GM19455 (cell line): ENCODE measurements around the gene WNT10A.

Source experiments
- ATAC-seq: cut with Tn5 transposase; IDR thresholded peaks from one replicate; pipeline ENCODE4 v1.9.1; 2021; ENCODE audit not compliant: unreplicated experiment

The WNT10A gene

DNA sequence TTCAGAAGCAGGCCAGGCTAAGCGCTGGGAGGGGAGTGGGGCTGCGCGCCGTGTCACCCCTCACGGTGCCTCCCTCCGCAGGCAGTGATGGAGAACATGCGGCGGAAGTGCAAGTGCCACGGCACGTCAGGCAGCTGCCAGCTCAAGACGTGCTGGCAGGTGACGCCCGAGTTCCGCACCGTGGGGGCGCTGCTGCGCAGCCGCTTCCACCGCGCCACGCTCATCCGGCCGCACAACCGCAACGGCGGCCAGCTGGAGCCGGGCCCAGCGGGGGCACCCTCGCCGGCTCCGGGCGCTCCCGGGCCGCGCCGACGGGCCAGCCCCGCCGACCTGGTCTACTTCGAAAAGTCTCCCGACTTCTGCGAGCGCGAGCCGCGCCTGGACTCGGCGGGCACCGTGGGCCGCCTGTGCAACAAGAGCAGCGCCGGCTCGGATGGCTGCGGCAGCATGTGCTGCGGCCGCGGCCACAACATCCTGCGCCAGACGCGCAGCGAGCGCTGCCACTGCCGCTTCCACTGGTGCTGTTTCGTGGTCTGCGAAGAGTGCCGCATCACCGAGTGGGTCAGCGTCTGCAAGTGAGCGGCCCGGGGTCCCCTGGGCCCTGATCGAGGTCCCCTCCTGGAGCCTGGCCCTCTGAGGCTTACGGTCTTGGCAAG is 12.2 kb downstream of the WNT10A start:
- ATAC-seq = peak; percentile 41

DNA sequence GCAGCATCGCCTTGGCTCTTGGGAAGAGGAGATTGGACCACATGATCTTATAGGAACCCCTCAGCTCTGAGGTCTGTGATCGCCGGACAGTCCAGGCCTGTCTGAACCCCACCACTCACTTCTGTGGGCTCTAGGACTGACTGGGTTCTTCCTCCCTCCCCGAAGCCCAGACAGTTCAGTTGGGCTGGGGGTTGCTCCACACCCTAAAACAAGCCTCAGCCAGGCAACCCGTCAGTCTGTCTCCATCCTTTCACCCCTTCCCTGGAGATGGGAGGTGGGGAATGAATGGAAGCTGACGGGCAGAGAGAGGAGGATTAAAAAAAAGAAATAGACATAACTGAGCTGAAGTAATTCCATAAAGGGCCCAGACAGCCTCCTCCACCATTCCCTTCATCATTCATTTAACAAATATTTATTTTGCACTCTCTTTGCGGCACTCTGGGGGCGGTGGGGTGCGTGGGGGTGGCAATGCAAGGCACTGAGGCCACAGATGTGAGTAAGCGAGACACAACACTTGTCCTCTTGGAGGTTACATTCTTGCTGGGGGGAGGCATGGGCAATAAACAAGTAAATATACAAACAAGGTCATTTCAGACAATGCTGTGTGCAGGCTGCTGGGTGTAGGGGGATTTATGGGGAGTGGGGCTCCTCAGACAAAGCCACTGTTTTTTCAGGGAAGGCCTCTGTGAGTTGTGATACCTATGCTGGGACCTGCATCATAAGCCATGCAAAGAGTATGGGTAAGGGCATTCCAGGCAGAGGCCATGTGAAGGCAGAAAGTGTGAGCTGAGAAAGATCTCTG is 12.9 kb downstream of the WNT10A start:
- no peak for ATAC-seq

DNA sequence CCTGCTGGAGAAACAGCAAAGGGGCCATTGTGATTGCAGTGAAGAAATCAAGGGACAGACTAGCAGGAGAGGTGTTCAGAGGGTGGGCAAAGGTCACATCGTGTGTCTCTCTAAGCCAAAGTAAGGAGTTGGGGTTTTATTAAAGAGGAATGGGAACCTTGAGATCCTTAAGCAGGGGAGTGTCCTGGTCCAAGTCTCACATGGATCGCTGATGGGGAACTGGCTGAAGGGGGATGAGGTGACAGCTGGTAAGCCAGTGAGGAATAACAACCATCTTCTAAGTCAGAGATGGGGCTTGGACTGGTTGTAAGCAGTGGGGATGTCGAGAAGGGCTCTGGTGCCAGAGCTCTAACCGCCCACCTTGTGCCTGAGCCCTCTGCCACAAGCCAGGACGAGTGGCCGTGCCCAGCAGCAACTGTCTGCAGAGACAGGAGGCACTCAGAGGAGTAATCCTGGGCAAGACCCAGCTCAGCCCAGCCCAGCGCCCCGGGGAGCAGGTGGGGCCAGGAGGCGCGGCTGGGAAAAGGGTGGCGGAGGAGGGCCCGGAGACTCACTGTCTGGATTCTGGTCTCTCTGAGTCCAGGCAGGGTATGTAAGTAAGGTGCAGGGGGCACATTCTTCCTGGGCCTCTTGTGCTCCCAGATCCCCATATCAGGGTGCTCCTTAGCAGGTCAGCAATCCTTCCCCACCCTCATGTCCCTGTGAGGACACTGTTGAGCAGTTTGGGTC is 13.7 kb downstream of the WNT10A start:
- ATAC-seq = no peak

DNA sequence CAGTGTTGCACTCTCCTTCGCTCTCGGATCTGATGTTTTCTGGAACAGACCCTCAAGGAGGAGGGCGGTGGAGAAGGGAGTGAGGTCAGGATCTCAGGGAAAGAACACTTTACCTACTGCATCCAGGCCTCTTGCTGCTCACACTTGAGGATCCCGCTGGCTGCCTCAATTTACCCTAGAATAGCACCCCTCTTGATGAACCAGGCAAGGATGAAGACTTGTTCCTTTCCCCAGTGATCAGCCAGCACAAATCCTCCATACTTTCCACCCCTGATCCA is 14.2 kb downstream of the WNT10A start:
- no peak for ATAC-seq

DNA sequence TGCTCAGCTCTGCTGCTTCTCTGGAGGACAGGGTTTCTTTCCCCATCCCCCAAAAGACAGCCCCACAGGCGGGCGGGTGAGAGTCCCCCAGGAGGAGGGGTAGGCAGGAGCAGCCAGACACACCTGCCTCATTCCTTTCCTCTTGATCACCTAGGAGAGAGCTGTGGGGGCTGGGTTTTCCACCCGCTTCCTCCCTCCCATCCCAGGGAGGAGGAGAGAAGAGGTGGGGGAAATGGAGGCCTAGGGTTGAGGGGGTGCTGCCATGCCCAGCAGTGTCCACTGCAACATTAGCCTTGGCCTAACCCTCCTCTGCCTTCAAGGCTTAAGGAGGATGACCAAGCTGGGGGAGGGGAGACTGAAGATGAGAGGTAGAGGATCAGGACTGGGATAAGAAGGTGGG is 14.7 kb downstream of the WNT10A start:
- no peak for ATAC-seq

DNA sequence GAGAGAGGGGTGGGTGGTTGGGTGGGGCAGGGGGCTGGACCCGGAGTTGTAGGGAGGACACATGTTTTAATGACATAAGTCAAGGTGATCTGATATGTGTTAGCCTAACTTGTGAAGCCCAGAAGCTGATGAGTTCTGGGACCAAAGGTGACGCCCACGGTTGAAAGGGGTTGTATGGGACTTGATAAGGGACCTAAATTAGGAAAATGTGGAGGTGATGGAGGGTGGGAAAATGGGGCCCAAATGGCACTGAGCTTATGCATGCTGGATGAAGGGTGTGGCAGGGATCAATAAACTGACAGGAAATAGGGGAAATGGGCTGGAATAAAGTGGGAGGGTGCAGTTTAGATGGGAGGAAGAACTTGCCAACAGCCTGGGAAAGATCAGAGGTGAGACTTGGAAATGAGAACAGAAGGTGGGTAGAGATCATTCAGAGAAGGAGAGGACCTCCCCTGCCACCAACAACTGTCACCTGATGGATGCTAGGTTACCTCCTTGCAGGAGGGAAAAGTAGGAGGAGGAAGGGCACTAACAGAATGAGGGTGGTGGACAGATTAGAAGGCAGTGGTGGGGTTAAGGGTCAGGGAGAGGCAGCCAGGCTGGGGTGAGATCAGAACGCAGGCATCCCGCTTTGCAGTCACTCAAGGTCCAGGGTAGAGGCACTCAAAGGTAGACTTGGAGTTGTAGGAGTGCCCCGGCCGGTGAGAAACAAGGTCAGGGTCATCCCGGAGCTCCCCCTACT is 15.3 kb downstream of the WNT10A start:
- ATAC-seq = peak; percentile 16

DNA sequence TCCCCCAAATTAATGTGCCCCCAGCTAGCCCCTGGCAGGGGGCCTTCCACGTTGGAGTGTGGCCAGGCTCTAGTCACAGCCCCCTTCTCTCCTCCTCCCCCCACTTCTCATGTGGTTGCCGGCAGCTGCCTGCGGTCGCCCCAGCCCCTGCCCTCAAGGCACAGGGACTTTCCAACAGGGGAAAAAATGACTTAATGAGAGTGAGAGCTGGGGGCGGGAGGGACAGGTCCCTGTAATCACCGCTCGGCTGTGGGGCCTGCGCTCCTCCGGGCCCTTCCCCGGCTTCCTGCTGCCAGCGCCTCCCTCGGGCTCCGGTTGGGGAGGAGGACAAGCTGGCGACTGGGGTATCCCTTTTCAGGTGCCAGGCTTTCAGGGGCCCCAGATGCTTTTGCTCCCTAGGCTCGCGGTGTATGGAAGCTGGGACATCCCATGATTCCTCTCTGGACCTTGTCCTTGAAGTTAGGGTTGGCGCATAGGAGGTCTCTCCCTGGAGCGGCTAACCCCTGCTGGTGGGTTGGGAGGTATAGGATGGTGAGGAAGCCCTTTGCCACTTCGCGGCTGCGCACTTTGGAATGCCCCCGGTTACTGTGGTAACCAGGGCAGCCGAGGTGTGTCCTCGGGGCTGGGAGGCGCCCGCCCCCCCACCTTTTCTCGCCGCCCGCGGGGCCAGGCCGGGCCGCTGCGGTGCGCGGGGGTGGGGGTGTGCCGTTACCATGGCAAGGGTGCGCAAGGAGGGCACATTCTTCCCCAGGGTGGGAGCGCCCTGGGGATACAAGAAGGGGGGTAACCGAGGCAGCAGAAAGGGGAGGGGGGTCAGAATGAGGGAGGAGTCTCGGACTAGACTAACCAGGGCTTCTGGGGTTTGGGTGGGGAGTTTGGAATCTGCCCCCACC is 16.1 kb downstream of the WNT10A start:
- peak; percentile 58 for ATAC-seq

DNA sequence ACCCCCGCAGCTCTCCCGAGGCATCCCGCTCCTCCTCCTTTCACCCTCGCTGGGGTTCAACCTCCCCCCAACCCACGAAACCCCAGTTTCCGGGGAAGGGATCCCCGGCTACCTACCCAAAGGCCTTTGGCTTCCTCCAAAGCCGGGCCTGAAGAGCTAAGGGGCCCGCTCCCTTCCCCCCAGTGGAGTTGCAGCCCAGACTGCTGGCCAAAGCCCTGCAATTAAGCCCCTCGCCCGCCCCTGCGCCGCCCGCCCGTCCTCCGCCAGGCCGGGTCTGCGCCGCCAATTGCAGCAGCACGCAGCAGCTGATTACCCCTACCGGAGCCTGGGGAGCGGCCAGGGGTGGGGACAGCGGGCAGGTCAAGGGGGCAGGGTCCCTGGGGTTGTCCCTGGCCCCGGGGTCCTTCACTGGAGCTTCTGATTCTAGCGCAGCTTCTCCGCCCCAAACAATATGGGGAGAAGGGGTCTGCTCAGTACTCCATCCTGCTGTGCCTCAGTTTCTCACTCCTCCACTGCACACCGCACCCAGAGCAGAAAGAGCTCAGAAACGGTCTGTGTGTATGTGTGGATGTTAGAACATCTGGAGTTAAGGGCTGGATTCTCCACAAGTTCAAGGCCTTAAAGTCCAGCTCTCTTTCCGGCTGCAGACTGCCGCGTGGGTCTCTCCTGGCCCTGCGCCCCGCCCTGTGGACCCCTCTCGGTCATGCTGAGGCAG is 16.9 kb downstream of the WNT10A start:
- no peak for ATAC-seq

DNA sequence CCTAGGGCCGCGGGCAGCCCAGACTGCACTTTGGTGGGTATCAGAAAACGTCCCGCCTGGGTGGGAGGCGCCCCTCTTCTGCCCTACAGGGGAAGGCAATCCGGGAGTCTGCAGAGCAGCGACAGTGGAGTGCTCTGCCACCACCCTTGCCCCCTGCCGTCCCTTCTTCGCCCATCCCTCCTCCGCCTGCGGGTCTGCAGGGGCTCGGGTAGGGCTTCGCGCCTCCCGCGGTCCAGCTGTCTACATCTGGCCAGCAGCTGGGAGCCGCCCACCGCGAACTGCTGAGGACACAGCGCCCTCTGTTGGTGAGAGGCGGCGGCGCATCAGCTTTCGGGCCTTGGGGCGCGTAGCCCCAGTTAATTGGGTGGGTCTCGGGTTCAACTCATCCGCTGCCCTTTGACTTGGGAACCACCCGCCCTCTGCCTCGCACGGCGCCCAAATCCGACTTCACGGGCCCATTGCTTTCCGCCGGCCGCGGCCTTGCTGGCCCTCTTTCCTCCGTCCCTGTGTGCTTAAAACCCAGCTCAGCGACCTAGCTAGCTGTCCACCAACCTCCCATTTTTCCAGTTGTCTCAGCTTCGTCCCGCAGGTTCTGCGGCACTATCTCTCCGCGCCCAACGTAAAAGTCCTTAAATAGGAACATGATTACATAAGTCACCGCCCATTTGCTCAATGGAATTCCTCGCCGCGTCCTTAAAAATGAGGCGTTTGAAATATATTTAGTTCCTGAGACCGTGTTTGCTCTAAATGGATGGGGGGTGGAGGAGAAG is 17.6 kb downstream of the WNT10A start:
- peak; percentile 40 for ATAC-seq

DNA sequence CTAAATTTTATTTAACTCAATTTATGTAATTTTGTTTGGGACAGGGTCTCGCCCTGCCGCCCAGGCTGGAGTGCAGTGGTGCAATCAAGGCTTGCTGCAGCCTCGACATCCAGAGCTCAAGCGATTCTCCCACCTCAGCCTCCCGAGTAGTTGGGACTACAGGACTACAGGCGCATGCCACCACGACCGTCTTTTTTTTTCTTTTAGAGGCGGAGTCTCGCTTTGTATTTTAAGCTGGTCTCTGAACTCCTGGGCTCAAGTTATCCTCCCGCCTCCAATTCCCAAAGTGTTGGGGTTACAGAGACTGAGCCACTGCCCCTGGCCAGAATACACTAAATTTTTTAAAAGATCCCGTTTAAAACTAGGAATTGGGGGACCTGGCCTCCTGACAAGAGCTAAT is 18.5 kb downstream of the WNT10A start:
- ATAC-seq = no peak

DNA sequence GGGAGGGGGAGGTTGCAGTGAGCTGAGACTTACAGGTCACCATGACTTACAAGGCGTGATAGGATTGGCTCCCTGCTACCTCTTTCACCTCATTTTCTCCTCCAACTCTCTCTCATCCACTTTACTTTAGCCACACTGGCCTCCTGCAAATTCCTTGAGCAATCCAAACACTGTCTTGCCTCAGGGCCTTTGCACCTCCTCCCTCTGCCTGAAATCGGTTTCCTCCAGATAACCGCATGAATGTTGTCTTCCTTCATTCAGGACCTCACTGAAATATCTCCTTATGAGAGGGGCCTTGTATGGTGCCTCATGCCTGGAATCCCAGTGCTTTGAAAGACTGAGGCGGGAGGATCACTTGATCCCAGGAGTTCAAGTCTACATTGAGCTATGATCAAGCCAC is 21.8 kb downstream of the WNT10A start:
- ATAC-seq = no peak

DNA sequence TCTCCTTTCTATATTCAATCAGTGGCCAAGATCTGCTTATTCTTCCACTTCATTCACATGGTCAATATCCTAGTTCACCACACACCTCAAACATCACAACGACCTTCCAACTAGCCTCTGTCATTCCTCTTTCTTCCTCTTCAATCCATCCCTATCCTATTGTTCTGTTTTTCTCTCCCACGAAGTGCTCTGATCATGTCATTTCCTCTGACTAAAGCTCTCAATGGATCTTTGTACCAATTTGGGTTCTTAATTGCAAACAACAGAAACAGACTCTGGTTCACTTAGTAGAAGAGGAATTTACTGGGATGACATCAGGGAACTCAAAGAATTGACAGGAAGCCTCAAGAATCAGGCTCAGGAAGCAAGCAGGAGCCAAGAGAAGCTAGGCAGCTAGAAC is 23.5 kb downstream of the WNT10A start:
- no peak for ATAC-seq

DNA sequence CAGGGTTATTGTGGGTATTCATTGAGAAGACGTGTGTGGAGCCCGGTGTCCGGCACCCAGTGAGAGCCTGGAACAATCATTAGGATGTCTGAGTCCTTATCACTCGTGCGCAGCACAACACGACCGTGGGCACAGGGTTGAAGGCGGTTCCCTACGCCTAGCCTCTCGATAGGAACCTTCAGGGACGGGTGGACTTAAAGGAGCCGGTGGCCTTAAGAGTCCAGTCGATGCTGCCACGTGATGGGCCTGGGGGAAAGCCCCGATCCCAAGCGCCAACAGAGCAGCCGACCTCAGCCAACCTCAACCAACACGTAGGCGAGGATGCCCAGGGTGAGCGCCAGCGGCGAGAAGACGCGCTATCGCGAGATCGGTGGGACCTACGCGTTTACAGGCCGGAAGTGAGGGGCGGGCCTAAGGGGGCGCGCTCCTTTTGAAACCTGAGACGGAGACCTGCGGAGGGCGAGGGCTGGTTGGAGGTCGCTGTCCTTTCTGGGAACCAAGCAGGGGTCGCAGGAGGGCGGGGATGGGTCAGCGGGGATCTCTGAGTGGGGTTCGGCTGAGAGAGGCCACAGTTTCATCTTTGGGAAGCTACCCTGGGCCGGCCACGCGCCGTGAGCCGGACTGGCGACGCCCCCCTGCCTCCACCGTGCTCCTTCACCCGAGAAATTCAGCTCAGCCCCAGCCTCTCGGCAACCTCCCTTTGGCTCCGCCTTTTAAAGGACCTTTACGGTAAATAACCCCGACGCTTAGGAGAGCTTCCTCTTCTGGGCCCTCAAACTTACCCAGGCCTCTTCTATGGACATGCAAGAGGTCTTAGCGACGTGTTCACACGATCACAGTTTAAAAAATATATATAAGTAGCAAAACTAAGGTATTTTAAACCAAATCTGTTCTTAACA is 28.3 kb downstream of the WNT10A start:
- peak; percentile 90 for ATAC-seq

DNA sequence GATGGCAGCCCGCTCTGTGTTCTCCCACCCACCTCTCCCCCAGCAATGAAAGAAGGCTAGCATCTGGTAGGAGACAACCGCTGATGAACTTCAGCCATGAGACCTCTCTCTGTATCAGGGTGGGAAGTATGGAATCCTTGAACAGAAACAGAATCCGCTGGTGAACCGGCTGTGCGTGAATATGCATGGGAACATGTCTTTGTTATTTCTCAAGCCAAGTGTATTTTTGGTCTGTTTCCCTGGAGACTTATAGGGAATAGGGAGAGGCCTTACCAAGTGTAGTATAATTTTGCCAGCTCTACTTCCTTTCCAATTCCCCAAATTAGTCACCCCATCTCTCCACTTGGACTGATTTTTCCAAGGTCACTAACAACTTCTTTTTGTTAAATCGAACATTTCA is 30.1 kb downstream of the WNT10A start:
- no peak for ATAC-seq

DNA sequence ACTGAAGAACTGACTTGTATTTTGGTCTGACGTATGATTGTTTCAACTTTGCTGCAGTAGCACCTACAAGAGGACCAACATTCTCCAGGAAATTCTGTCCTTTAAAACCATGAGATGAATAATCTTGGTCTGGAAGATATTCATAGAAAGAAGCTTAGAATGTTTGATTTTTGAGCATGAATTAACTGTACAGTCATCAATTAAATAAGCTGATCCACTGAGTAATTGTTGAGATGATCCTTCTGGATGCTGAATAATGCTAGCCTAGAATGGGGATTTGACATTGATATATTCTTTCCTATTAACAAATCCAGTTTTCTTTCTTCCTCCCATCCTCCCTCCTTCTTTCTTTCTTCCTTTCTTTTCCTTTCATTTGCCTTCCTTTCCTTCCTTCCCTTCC is 39.9 kb downstream of the WNT10A start:
- no peak for ATAC-seq

DNA sequence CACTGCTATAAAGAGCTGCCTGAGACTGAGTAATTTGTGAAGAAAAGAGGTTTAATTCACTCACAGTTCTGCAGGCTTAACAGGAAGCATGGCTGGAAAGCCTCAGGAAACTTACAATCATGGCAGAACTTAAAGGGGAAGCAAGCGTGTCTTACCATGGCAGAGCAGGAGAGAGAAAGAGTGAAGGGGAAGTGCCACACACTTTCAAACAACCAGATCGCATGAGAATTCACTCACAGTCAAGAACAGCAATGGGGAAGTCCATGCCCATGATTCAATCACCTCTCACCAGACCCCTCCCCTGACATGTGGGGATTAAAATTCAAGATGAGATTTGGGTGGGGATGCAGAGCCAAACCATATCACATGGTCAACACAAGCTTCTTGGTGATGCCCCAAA is 44.1 kb downstream of the WNT10A start:
- ATAC-seq = no peak

DNA sequence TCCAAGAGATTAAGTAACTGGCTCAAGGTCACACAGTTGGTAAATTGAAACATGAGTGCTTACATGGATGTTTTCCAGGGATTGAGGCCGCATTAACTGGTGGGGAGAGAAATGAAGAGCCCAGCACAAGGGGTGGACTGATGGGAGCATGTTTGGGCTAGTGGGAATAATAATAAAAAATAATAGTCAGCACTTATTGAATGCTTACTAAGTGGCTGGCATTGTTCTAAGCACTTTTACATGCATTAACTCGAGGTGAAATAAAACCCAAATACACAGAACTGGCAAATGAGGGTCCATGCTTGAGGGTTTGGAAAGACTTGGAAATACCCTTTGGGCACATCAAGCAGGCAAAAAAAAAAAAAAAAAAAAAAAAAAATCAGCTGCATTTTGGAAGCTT is 44.8 kb downstream of the WNT10A start:
- no peak for ATAC-seq

DNA sequence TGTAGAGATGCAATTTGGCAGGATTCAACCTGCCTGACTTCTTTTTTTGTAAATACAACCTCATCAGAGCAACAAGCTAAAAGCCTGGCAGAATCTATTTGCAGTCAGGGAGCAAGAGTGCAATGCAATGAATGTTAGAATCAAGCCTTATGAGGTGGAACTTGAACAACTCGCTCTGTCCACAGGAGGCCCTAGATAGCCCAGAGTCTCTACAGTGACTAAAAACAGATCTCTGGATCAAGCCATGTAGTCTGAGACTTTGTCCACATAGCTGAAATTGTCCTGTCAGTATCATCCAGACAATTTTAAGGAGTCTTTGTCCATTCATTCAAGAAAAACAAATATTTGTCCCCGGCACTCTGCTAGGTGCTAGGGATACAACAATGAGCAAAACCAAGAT is 46.8 kb downstream of the WNT10A start:
- ATAC-seq = no peak
